AG09309 (cell line): ENCODE data around the gene CDKAL1.

ENCODE experiments used
- DNase-seq: peaks from one replicate; pipeline ENCODE4 v3.0.0-alpha.2; 2010; ENCODE audit warnings: low read depth
- H3K4me3 ChIP-seq: 2 replicates; pipeline ENCODE4 v1.5.1; 2011; ENCODE audit warnings: mild to moderate bottlenecking, low read depth, low read length, moderate library complexity; ENCODE audit not compliant: control insufficient read depth
- CTCF ChIP-seq: IDR thresholded peaks from 2 replicates; pipeline ENCODE4 v1.5.1; 2011; ENCODE audit warnings: mild to moderate bottlenecking, low read depth, low read length, inconsistent platforms; ENCODE audit not compliant: insufficient read depth, control insufficient read depth; ENCODE audit errors: missing control alignments

Gene CDKAL1

GRCh38 chr6:20850686-20851416 lies 316.6 kb downstream of the CDKAL1 start:
- no peak overlapping the region for H3K4me3 ChIP-seq
- TF ChIP-seq CTCF = no peak
- no peak for DNase-seq

GRCh38 chr6:20851795-20852194 lies 317.5 kb downstream of the CDKAL1 start:
- no peak overlapping the region for H3K4me3 ChIP-seq
- no peak for DNase-seq
- TF ChIP-seq CTCF = no peak

- H3K4me3 ChIP-seq = no peak overlapping the region
- TF ChIP-seq CTCF = no peak
- DNase-seq = no peak
Measured at GRCh38 chr6:20853828-20854227, 319.6 kb downstream of the CDKAL1 start.

GRCh38 chr6:20856681-20857288 lies 322.5 kb downstream of the CDKAL1 start:
- no peak overlapping the region for H3K4me3 ChIP-seq
- no peak for TF ChIP-seq CTCF
- DNase-seq = no peak

- no peak for TF ChIP-seq CTCF
- DNase-seq = no peak
- H3K4me3 ChIP-seq = no peak overlapping the region
Measured at GRCh38 chr6:20861481-20861880, 327.2 kb downstream of the CDKAL1 start.

GRCh38 chr6:20866036-20866435 lies 331.8 kb downstream of the CDKAL1 start:
- H3K4me3 ChIP-seq = no peak overlapping the region
- TF ChIP-seq CTCF = no peak
- no peak for DNase-seq
